Measurements from ENCODE around the gene CLIC3.

The CLIC3 gene

DNA sequence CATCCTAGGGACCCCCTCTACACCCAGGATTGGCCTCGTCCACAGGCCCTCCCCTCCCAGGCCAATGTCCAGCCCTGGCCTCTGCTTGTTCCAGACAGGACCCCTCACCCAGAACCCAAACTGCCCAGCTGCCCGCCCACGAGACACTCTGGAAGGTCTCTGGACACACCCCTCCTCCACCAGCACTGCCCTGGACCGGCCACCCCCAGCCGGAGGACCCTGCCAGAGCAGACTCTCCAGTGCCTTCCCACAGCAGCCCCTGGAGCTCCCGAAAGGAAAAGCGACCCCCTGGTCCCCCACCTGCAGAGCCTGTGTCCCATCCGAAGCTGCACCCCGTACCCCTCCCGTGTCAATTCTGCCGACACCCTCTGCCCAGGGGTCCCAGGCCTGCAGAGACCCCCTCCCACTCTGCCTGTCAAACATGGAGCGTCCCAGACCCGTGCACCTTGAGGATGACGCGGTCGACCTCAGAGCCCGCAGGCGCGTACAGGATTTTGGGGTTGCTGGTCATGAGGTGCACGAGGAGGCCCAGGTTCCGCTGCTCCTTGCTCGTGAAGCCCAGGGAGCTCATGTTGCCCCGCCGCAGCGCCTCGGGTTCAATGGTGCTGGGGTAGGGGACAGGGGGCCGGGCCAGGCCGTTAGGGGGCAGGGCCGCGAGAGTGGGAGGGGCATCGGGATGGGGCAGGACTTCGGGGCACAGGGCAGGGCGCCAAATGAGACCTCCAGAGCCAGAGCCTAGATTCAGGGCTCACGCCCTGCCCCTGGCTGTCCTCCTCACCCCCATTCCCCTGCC is 23.7 kb upstream of the CLIC3 start:
- no peak for TF ChIP-seq YY1 (IDR thresholded peaks at IDR 0.05; ENCODE audit: insufficient read depth, insufficient read length)
- no peak for TF ChIP-seq ZNF274 (IDR thresholded peaks at IDR 0.05; ENCODE audit: low read depth, low read length)
- no peak for TF ChIP-seq SUZ12 (IDR thresholded peaks at IDR 0.05; ENCODE audit: extremely low read depth, insufficient read depth, insufficient read length)
- Histone ChIP-seq H3K4me3 (ENCODE audit: insufficient read length, low read depth) (no peak overlapping the region), H3K4me1 (ENCODE audit: insufficient read depth, insufficient read length) (peaks cover 22% of the 10 kb centered on the region), H3K36me3 (ENCODE audit: insufficient read depth, insufficient read length, low read length) (peaks cover 10% of the 10 kb centered on the region), H3K27me3 (ENCODE audit: insufficient read depth, insufficient read length) (no peaks in the 10 kb centered on the region), H3K9me3 (ENCODE audit: insufficient read depth, low read length) (no peaks in the 10 kb centered on the region; the same call in 1 of the 2 replicates), H3K9ac (ENCODE audit: insufficient read length, low read depth) (no peak overlapping the region)
- DNase-seq (ENCODE audit: low read depth, low spot score): no peak

DNA sequence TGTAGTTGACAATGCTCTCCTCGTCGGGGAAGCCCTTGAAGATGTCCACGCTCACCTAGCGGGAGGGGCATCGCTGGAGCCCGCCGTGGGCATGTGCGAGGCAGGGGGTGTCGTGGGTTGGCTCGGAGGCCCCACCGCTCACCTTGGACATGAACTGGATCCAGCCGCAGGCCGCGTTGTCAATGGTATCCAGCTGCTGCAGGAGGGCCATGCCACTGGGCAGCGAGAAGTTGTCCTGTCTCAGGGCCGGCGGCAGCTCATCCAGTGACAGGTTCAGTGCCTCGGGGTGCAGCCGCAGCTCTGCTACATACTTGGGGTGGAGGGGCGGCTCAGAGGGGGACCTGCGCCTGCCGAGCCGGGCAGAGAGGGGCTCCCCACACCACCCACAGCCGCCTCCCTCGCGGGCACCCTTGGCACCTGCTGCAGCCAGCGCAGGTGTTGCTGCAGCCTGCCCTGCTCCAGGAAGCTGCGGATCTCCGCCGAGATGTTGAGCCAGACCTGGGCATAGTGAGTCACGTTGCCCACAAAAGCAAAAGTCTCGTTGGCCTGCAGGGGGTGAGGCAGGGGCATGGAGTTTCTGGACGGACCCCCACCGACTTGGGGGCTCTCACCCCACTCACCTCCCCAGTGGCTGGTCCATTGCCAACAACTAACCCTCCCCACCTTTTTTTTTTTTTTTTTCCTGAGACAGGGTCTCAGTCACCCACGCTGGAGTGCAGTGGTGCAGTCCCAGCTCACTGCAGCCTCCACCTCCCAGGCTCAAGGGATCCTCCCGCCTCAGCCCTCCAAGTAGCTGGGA is 22.6 kb upstream of the CLIC3 start:
- Histone ChIP-seq H3K9ac (ENCODE audit: insufficient read length, low read depth) (no peak overlapping the region), H3K4me3 (ENCODE audit: insufficient read length, low read depth) (no peak overlapping the region), H3K4me1 (ENCODE audit: insufficient read depth, insufficient read length) (peaks cover 20% of the 10 kb centered on the region), H3K36me3 (ENCODE audit: insufficient read depth, insufficient read length, low read length) (peaks cover 10% of the 10 kb centered on the region), H3K27me3 (ENCODE audit: insufficient read depth, insufficient read length) (no peaks in the 10 kb centered on the region), H3K9me3 (ENCODE audit: insufficient read depth, low read length) (no peaks in the 10 kb centered on the region; the same call in 1 of the 2 replicates)
- DNase-seq (ENCODE audit: low read depth, low spot score): no peak
- no peak for TF ChIP-seq SUZ12 (IDR thresholded peaks at IDR 0.05; ENCODE audit: extremely low read depth, insufficient read depth, insufficient read length)
- TF ChIP-seq YY1 (IDR thresholded peaks at IDR 0.05; ENCODE audit: insufficient read depth, insufficient read length): no peak
- TF ChIP-seq ZNF274 (IDR thresholded peaks at IDR 0.05; ENCODE audit: low read depth, low read length): no peak

DNA sequence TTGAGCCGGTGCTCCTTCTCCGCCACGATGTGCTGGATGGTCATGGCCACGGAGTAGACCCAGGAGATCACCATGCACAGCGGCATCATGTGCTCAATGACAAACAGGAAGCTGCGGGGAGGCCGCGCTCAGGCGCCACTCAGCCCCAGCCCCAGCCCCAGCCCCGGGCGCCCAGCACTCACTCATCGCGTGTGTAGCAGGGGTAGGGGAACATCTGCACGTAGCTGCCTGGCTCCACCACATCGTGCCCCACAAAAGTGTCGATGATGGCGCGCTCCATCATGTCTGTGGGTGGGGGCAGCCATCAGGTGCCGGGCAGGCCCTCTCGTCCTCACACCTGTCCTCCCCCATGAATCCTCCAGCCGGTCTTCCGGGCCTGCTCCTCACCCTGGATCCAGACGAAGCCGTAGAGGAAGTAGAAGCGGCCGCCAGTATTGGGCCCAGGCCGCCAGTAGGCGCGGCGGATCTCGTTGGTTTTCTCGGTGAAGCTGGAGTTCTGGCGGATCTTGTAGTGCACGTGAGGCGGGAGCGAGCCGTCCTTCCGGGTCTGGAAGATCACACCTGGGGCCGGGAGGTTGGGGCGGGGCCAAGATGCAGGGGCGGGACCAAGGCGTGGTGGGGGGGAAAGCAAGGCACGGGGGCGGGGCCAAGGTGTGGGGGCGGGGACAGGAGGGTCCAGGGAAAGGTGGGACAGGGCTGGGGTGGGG is 21.6 kb upstream of the CLIC3 start:
- no peak overlapping the region for H3K9ac ChIP-seq (ENCODE audit: insufficient read length, low read depth)
- H3K4me3 ChIP-seq (ENCODE audit: insufficient read length, low read depth): no peak overlapping the region
- H3K4me1 ChIP-seq (ENCODE audit: insufficient read depth, insufficient read length): peaks cover 11% of the 10 kb centered on the region
- no peaks in the 10 kb centered on the region; the same call in 1 of the 2 replicates for H3K9me3 ChIP-seq (ENCODE audit: insufficient read depth, low read length)
- H3K27me3 ChIP-seq (ENCODE audit: insufficient read depth, insufficient read length): no peaks in the 10 kb centered on the region
- DNase-seq (ENCODE audit: low read depth, low spot score): no peak
- peaks cover 10% of the 10 kb centered on the region for H3K36me3 ChIP-seq (ENCODE audit: insufficient read depth, insufficient read length, low read length)
- TF ChIP-seq ZNF274 (IDR thresholded peaks at IDR 0.05; ENCODE audit: low read depth, low read length): no peak
- TF ChIP-seq YY1 (IDR thresholded peaks at IDR 0.05; ENCODE audit: insufficient read depth, insufficient read length): no peak
- TF ChIP-seq SUZ12 (IDR thresholded peaks at IDR 0.05; ENCODE audit: extremely low read depth, insufficient read depth, insufficient read length): no peak

DNA sequence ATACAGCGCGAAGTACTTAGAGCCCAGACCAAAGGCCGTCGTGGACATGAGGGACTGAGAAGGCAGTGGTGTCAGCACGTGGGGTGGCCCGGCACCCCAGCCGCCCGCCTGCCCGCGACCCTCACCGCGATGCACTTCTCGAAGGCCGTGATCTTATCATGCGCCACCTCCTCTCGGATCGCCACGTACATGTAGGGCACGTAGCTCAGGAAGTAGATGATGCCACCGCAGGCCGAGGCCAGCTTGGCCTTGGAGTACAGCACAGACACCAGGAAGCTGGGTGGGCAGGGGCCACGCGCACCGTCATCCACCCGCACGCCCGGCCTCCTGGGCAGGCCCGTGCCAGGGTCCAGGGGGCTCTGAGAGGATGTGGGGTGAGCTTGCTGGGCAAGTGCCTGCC is 20.7 kb upstream of the CLIC3 start:
- H3K9me3 ChIP-seq (ENCODE audit: insufficient read depth, low read length): no peaks in the 10 kb centered on the region; the same call in 1 of the 2 replicates
- no peak overlapping the region for H3K9ac ChIP-seq (ENCODE audit: insufficient read length, low read depth)
- no peak for DNase-seq (ENCODE audit: low read depth, low spot score)
- no peaks in the 10 kb centered on the region for H3K27me3 ChIP-seq (ENCODE audit: insufficient read depth, insufficient read length)
- no peak overlapping the region for H3K4me3 ChIP-seq (ENCODE audit: insufficient read length, low read depth)
- H3K4me1 ChIP-seq (ENCODE audit: insufficient read depth, insufficient read length): peaks cover 5% of the 10 kb centered on the region
- peaks cover 10% of the 10 kb centered on the region for H3K36me3 ChIP-seq (ENCODE audit: insufficient read depth, insufficient read length, low read length)
- TF ChIP-seq ZNF274 (IDR thresholded peaks at IDR 0.05; ENCODE audit: low read depth, low read length) (no peak), YY1 (IDR thresholded peaks at IDR 0.05; ENCODE audit: insufficient read depth, insufficient read length) (no peak), SUZ12 (IDR thresholded peaks at IDR 0.05; ENCODE audit: extremely low read depth, insufficient read depth, insufficient read length) (no peak)

DNA sequence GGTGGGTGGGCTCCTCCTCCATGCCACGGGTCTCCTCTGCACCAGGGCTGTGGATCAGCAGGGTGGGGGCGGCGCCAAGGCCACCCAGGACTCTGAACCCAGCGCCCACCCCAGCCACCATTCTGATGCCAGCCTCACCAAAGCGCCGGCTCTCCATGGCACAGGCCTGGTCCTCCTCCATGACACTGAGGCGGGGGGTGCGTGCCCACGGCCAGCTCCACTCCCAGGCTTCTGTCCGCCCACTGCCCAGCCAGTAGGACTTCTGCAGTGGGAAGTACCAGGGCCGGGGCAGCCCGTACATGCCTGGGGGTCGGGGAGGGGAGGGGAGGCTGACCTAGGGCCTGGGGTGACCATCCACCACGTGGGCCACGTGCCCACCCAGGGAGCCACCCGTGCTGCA is 20.1 kb upstream of the CLIC3 start:
- Histone ChIP-seq H3K27me3 (ENCODE audit: insufficient read depth, insufficient read length) (no peaks in the 10 kb centered on the region), H3K4me1 (ENCODE audit: insufficient read depth, insufficient read length) (peaks cover 5% of the 10 kb centered on the region), H3K9me3 (ENCODE audit: insufficient read depth, low read length) (no peaks in the 10 kb centered on the region; the same call in 1 of the 2 replicates), H3K9ac (ENCODE audit: insufficient read length, low read depth) (no peak overlapping the region), H3K36me3 (ENCODE audit: insufficient read depth, insufficient read length, low read length) (peaks cover 10% of the 10 kb centered on the region), H3K4me3 (ENCODE audit: insufficient read length, low read depth) (no peak overlapping the region)
- no peak for TF ChIP-seq ZNF274 (IDR thresholded peaks at IDR 0.05; ENCODE audit: low read depth, low read length)
- no peak for TF ChIP-seq SUZ12 (IDR thresholded peaks at IDR 0.05; ENCODE audit: extremely low read depth, insufficient read depth, insufficient read length)
- TF ChIP-seq YY1 (IDR thresholded peaks at IDR 0.05; ENCODE audit: insufficient read depth, insufficient read length): no peak
- DNase-seq (ENCODE audit: low read depth, low spot score): no peak

DNA sequence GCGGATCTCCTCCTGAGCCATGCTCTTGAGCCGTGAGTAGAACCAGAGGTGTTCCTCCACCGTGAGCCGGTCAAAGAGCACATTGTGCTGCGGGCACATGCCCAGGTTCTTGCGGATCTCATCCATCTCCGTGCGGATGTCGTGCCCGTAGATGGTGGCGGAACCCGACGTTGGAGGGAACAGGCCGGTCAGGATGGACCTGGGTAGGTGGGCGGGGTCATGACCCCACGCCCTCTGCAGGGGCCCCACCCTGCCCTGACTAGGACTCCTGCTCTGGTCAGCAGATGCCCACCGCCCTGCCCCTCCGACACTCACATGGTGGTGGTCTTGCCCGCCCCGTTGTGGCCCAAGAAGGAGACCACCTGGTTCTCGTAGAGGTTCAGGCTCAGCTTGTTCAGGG is 19.6 kb upstream of the CLIC3 start:
- H3K4me3 ChIP-seq (ENCODE audit: insufficient read length, low read depth): no peak overlapping the region
- no peak for TF ChIP-seq ZNF274 (IDR thresholded peaks at IDR 0.05; ENCODE audit: low read depth, low read length)
- no peak for TF ChIP-seq YY1 (IDR thresholded peaks at IDR 0.05; ENCODE audit: insufficient read depth, insufficient read length)
- no peak for TF ChIP-seq SUZ12 (IDR thresholded peaks at IDR 0.05; ENCODE audit: extremely low read depth, insufficient read depth, insufficient read length)

More for the DNA sequence above, 19.6 kb upstream of the CLIC3 start:
- no peak overlapping the region for H3K9ac ChIP-seq (ENCODE audit: insufficient read length, low read depth)
- peaks cover 2% of the 10 kb centered on the region for H3K4me1 ChIP-seq (ENCODE audit: insufficient read depth, insufficient read length)
- DNase-seq (ENCODE audit: low read depth, low spot score): no peak
- H3K9me3 ChIP-seq (ENCODE audit: insufficient read depth, low read length): no peaks in the 10 kb centered on the region; the same call in 1 of the 2 replicates
- H3K27me3 ChIP-seq (ENCODE audit: insufficient read depth, insufficient read length): no peaks in the 10 kb centered on the region
- peaks cover 10% of the 10 kb centered on the region for H3K36me3 ChIP-seq (ENCODE audit: insufficient read depth, insufficient read length, low read length)
